GM21528 (cell line): ENCODE measurements around the gene HMX3.

Source experiments
- ATAC-seq: cut with Tn5 transposase; IDR thresholded peaks from one replicate; pipeline ENCODE4 v1.9.1; 2021; ENCODE audit warnings: mild to moderate bottlenecking, moderate library complexity; ENCODE audit not compliant: unreplicated experiment, low FRiP score

Gene HMX3

GRCh38 chr10:123133541-123134342 is 2.0 kb upstream of the HMX3 start:
- ATAC-seq: no peak

- ATAC-seq: no peak
These were observed 1.3 kb upstream of the HMX3 start for GRCh38 chr10:123134343-123134914.

DNA sequence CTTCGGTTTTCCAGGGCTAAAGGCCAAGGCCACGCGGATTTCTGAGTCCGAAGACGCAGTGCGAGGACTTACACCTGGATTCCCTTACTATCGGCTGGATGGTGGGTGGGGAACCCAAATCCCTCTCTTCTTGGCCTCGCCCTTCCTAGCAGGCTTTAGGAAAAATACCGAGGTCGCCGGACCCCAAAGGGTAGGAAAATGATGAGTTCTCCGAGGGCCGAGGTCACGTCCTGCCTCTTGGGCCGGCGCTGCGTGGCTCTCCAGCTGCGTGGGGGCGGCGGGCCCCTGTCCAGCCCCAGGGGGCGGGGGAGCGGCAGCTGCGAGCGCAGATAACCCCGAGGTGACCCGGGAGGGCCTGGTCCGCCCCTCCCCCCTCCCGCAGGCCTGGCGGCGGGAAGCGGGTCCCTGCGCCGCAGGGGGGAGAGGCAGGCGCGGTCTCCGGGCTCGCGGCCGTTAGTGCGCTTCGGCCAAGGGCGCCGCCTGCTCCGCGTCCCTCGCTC is 805 bp upstream of the HMX3 start:
- no peak for ATAC-seq

- no peak for ATAC-seq
These were observed 543 bp downstream of the HMX3 start for GRCh38 chr10:123136221-123136805.

- ATAC-seq: no peak
These were observed 1.3 kb downstream of the HMX3 start for GRCh38 chr10:123136806-123137642.

DNA sequence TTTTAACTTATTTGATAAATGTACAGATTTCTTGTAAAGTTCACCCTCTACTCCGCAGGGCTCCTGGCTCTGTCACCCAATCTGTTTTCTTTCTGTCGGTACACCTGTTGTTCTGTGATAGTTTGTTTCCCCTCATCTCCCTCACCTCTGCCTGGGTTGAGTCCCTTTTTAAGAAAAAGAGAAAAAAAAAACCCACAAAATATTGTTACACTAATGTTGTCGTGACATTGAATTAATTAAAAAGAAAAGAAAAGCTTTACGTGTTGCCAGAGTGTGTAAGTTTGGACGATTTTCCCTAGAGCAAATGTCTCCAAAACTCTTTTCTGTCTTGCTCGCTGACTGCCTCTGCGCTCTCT is 3.4 kb downstream of the HMX3 start:
- ATAC-seq: no peak

- no peak for ATAC-seq
These were observed 3.9 kb downstream of the HMX3 start for GRCh38 chr10:123139521-123140163.

DNA sequence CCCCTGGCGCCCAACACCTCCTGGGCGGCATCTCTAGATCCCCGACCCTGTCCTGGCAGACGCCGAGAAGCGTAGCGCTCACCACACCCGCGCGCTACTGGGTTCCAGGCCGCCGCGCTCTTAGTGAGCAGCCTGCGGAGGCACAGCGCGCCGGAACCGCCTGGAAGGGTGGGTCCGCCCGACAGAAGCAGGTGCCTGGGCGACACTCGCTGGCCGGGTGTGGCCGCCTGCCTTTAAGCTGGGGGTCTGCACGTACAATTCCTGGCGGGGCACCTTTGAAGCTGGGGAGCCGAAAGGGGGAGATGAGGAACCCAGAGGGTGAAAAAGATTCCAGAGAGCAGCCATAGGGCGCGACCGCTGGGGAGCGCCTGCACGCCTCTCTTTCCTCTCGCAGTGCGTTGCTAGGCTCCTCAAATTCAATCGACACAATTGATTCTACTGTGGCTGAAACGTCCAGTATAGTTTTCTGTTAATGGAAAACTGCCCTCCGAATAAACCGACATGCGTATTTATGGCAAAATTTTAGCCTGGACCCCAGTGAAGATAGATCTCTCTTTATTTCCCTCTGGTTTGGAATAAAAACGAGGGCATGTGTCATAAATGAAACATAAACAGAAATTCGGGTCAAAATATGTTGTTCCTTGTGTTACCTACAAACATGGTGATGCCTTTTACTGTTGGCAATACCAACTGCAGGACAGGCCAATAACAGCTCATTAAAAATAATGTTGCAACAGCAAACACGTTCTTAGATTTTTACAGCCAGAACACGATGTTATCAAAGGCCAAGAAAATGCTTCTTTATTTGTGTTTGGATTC is 4.6 kb downstream of the HMX3 start:
- no peak for ATAC-seq

DNA sequence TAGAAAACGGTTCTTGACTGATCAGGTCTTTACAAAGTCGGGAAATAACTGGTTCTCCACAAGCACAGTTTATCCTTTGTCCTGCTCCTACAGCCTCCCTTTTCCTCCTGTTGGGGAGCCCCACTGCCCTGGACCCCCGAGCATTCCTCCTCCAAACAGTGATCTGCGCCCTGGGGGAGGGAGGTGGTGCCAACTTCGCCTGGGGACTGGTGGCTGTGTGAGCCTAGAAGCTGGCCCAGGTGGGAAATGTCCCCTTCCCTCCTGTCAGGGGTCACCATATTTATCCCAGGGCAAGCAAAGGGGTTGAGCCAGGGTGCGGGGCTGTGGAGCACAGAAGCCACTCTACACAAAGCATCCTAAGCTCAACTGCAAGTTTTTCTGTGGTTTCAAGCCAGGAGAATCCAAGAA is 5.2 kb downstream of the HMX3 start:
- ATAC-seq: no peak

GRCh38 chr10:123141791-123142700 is 6.3 kb downstream of the HMX3 start:
- ATAC-seq: no peak

DNA sequence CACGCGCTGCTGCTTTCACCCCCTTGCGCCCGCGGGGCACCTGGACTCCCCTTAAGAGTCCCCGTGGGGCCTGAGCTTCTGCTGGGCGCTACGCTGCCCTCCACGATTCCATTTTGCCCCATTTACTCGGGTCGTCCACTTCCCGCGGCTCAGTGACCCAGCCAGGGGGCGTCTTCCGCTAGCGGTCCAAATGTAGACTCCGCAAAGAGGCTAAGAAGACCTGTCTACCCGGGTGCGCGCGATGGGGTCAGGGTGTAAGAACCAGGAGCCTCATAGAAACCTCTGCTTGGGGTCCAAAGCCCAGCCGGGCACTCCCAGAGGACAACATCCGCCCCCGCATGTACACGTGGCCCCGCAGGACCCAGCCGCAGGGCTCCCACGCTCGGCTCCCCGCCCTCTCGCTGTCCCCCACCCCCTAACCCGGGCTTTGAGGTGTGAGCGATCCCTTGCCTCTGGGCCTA is 7.0 kb downstream of the HMX3 start:
- no peak for ATAC-seq

GRCh38 chr10:123143162-123143824 is 7.5 kb downstream of the HMX3 start:
- no peak for ATAC-seq

DNA sequence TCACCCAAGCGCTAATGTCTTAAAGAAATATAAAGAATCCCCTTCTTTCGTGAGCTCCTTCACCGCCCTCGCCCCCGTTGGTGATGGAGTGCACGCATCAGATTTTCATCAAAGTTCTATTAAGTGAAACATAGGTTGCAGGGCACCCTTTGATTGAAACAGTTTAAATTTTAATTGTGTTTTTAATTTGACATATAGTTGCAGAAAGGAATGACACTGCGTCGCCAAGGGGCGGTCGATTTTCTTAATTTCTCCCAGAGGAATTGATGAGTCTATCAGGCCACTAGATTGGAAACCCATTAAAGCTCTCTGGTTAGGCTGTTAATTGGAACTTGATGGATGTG is 8.0 kb downstream of the HMX3 start:
- ATAC-seq: no peak

DNA sequence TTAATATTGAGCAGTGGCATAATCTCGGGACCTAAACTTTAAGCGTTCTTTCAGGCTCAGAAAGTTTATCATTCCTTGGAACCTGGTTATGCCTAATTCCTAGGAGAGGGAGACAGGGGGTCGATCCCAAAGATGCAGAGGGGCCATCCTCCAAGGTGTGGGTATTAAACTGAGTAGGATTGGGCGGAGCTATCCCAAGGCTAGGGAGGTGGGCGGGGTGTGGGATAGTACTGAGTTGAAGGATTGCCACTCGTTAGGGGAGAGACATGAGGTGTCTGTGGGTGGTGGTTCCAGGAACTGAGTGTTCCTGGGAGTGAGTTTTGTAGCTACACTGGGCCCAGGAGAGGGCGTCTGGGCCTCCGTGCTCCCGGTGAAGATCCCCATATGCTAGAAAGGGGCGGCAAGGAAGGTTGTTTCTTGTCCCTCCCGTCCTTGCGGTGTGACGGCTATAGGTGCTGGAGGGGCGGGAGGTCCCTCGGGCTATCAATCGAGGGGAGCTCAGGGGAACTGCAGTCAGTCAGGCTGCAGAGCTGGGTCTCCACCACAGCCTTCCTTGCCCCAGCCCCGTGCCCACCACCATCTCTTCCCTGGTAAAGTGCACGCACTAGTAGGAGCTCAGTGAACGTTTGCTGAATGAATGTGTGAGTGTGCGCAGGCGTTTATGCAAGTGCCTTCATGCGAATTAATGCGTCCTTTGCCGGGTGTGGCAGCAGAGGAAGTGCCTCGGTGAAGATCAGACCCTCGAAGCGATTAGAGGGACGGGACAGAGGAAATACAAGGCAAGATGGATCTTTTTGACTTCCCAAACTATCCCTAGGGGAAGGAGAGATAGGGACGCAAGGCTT is 9.1 kb downstream of the HMX3 start:
- ATAC-seq: no peak

DNA sequence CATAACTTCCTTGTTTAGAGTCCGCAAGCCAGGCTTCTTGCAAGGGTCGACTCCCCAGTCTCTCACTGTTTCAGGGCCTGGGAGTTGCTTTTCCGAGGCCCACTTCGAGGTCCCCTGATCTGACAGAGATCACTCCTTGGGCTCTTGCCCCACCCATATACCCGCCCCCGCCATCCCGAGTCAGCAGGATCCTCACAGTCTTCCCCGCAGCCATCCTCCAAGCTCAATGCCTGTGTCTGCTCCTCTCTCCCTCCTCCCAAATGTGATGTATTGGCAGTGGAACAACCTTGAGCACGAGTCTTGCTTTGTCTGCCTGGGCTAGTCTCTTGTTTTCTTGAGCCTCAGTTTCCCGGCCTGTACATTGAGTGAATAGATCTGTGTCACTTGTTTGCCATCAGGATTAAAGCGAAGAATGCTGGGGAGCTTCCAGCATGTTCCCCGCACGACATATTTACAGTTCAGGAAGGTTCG is 9.8 kb downstream of the HMX3 start:
- no peak for ATAC-seq

- ATAC-seq: no peak
These were observed 10.5 kb downstream of the HMX3 start for GRCh38 chr10:123146013-123146893.
